Spleen (tissue), 7 donors: ENCODE data around the gene ODAD2.

Experiments
- POLR2A ChIP-seq, 3 donors: fragments of 450-650 bp; IDR thresholded peaks; one replicate each; pipeline ENCODE4 v1.5.1; 2017; ENCODE audit warnings: antibody characterized with exemption in 3 of 3, mild to moderate bottlenecking in 1 of 3
- POLR2AphosphoS5 ChIP-seq, 3 donors: sonication (generic); formaldehyde crosslinking; IDR thresholded peaks; one replicate each; pipeline ENCODE4 v1.5.1; 2017; ENCODE audit warnings: antibody characterized with exemption in 3 of 3
- TF ChIP-seq, protein P1 (sequence below), 11 experiments: fragments of 200-600 bp in 7 of 11; fragments of 450-650 bp in 4 of 11; sonication (generic) in 4 of 11; IDR thresholded peaks in 8 of 11; conservative IDR thresholded peaks in 3 of 11; 1 replicate in 7 of 11; 2 replicates in 4 of 11; pipeline versions ENCODE4 v1.4.0 to v1.8.0; 2016 to 2021; ENCODE audit warnings: antibody characterized with exemption in 11 of 11, inconsistent platforms in 4 of 11, mild to moderate bottlenecking in 1 of 11
- donor health status: DM: no; HTN: no; CAD: no; lungs with moderate emphysema.
- donor health status: DM: no; HTN: no; CAD: no.
- donor health status: DM: no; HTN: no; CAD: no.

DNA sequence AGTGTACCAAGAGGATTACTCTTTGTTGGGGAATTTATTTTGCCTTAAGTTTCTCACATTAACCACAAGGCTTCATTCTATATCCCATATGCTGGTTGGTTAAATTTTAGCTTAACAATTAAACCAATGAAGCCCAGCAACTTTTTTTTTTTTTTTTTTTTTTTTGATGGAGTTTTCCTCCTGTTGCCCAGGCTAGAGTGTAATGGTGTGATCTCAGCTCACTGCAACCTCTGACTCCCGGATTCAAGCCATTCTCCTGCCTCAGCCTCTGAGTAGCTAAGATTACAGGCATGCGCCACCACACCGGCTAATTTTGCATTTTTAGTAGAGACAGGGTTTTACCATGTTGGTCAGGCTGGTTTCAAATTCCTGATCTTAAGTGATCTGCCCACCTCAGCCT, 178.2 kb downstream of the ODAD2 start:
- TF ChIP-seq POLR2A (IDR thresholded peaks at IDR 0.05) = no peak
- TF ChIP-seq POLR2AphosphoS5 (IDR thresholded peaks at IDR 0.05) = no peak
- TF ChIP-seq, protein P1, sequence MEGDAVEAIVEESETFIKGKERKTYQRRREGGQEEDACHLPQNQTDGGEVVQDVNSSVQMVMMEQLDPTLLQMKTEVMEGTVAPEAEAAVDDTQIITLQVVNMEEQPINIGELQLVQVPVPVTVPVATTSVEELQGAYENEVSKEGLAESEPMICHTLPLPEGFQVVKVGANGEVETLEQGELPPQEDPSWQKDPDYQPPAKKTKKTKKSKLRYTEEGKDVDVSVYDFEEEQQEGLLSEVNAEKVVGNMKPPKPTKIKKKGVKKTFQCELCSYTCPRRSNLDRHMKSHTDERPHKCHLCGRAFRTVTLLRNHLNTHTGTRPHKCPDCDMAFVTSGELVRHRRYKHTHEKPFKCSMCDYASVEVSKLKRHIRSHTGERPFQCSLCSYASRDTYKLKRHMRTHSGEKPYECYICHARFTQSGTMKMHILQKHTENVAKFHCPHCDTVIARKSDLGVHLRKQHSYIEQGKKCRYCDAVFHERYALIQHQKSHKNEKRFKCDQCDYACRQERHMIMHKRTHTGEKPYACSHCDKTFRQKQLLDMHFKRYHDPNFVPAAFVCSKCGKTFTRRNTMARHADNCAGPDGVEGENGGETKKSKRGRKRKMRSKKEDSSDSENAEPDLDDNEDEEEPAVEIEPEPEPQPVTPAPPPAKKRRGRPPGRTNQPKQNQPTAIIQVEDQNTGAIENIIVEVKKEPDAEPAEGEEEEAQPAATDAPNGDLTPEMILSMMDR (IDR thresholded peaks at IDR 0.05 in 8 of 11, conservative IDR thresholded peaks at IDR 0.05 in 3 of 11) = no peak
